Dedifferentiated amniotic fluid mesenchymal stem cell (primary cell): Measurements from ENCODE around the gene PIAS1.
"Not testable (repeated sequence)": the region's sequence is repeated elsewhere in the genome, so short reads cannot be mapped to it uniquely, and the experiment has no call there.

Experiments
- DNase-seq: peaks from one replicate; pipeline ENCODE4 v3.0.0-alpha.2; 2016; ENCODE audit errors: extremely low spot score

The PIAS1 gene

DNA sequence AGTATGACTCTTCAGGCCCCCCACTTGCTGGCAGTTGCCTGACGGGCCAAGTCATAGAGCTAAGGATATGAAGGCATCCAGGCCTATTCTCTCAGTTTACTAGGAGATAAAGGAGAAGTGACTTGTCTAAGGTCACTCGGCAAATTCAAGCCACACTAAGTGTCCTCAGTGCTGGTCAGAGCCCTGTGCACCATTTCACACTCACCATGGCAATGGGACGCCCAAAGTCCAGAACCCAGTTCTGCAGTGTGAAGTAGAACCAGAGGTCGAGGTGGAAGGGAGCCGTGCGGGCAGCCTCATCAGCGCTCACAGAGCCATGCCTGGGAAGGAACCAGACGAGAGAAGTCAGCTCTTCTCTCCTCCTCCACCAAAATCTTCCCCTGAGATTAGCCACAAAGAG is 164.2 kb downstream of the PIAS1 start:
- DNase-seq = no peak

DNA sequence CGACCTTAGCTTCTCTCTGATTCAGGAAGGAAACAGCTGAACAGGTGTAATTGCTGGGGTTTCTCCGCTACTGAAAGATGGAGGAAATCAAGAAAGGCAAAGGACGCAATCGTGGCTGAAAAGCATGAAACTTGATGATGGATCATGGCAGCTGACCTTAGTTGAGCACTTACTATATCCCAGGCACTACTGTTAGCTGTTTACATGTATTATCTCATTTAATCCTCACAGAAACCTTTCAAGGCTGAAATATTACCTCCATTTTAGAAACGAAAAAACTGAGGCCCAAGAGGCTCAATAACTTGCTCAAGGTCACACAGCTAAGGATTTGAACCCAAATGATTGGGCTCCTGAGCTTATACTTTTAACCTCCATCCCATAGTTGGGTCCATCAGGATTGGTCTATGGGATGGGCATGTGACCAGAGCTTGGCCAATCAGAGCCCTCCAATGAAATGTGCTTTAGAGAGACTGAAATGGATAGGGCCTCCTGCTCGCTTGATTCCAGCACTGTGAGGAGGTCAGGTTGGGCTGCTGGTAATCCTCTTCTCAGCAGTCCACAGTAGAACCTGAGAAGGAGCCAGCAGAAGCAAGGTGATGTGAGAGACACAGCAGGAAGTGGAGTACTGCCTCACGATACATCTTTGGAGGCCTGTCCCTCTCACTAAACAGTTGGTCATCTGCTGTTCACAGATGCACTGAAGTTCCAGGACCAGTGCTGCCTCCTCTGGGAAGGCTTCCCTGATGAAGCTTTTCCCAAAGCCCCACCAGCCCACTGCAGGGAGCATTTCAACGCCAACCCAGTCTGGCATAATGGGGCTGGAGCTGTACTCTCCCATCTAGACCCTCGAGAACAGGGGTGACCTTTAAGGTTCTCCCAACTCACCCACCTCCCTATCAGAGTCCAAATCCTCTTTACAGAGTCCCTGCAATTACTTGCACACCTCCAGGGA is 165.0 kb downstream of the PIAS1 start:
- DNase-seq = no peak

DNA sequence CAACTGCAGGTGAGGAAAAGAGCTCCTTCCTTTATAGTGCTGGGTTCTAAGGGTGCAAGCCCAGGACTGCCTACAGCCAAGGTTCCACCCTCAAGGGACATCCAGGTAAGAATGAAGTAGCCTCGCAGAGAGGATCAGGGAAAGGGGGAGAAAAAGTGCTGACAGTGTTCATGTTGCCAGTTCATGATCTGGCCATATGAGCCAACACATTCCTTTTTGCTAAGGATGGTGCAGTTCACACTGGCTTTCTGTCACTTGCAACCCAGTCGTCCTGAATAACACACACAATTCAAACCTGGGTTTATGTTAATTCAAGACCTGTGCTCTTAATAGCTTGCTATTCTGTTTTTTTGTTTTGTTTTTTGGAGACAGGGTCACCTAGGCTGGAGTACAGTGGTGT is 166.4 kb downstream of the PIAS1 start:
- DNase-seq = no peak

DNA sequence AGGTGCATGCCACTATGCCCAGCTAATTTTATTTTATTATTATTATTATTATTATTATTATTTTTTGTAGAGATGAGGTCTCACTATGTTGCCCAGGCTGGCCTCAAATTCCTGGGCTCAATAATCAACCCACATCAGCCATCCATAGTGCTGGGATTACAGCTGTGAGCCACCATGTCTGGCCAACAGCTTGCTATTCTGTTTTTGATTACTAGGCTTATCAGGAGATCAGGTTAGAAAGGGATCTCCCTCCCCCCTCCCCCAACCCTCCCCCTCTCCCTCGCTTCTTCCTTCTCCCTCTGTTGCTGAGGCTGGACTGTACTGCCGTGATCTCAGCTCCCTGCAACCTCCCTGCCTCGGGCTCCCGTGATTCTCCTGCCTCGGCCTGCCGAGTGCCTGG is 166.9 kb downstream of the PIAS1 start:
- DNase-seq = no peak

DNA sequence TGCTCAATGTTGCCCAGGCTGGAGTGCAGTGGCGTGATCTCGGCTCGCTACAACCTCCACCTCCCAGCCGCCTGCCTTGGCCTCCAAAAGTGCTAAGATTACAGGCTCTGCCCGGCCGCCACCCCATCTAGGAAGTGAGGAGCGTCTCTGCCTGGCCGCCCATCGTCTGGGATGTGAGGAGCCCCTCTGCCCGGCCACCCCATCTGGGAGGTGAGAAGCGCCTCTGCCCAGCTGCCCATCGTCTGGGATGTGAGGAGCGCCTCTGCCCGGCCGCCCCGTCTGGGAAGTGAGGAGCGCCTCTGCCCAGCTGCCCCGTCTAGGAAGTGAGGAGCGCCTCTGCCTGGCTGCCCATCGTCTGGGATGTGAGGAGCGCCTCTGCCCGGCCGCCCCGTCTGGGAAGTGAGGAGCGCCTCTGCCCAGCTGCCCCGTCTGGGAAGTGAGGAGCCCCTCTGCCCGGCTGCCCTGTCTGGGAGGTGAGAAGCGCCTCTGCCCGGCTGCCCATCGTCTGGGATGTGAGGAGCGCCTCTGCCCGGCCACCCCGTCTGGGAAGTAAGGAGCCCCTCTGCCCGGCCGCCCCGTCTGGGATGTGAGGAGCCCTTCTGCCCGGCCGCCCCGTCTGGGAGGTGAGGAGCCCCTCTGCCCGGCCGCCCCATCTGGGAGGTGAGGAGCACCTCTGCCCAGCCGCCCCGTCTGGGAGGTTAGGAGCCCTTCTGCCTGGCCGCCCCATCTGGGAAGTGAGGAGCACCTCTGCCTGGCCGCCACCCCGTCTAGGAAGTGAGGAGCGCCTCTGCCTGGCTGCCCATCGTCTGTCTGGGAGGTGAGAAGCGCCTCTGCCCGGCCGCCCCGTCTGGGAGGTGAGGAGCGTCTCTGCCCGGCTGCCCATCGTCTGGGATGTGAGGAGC is 167.7 kb downstream of the PIAS1 start:
- not testable (repeated sequence) for DNase-seq

DNA sequence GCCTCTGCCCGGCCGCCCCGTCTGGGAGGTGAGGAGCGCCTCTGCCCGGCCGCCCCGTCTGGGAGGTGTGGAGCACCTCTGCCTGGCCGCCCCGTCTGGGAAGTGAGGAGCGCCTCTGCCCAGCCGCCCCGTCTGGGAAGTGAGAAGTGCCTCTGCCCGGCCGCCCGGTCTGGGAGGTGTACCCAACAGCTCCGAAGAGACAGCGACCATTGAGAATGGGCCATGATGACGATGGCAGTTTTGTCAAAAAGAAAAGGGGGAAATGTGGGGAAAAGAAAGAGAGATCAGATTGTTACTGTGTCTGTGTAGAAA is 168.3 kb downstream of the PIAS1 start:
- DNase-seq = not testable (repeated sequence)

DNA sequence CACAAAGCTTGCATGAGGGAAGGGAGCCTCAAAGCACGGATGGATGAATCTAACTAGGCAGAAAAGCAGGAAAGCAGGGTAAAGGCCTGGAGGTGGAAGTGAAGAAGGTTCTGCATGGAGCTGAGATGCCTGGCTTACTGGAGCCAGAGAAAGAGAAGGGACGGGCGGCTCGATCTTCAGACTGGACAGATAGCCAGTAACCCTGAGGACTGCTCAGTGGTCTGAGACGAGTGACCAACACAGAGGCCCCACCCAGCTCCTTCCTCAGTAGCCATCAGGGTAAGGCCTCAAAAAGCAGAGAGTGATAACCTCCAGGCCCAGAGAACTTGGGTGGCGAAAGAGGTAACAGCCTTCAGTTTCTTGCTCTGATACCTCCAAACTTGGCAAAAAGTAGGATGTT is 169.1 kb downstream of the PIAS1 start:
- DNase-seq = no peak

DNA sequence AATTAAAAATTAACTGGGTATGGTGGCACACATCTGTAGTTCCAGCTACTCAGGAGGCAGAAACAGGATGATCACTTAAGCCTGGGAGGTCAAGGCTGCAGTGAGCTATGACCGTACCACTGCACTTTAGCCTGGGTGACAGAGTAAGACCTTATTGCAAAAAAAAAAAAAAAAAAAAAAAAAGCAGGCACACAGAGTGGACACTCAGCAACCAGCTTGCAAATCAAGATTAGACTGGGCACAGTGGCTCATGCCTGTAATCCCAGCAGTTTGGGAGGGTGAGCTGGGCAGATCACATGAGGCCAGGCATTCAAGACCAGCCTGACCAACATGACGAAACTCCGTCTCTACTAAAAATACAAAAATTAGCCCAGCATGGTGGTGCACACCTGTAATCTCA is 170.0 kb downstream of the PIAS1 start:
- DNase-seq = no peak

DNA sequence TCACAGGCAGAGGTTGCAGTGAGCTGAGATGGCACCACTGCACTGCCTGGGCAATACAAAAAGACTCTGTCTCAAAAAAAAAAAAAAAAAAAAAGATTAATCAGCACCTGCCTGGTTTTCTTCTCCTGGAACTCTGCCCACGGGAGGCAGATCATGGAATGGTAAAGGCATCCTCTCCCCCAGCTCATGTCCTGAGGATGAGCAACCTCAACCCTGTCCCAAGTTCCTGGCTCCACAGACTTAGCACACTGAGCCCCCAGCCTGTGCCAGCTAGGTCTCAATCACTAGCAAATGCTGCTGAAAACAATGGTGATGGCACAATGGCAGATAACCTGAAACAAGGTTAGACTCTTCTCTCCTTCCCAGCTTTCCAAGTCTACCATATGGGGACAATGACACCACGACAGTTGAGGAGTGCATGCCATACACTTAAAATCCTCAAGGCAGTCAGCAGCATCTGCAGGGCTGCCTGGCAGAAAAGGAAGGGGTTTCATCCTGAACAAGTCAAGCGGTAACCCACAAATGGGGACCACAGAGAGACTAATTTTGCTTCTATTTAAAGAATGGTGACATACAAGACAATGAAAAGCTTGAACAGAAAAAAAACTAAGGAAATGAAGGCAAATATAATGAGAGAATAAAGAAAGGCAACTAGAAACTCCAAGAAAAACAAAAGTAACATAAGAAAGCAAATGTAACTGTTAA is 170.6 kb downstream of the PIAS1 start:
- DNase-seq = no peak

DNA sequence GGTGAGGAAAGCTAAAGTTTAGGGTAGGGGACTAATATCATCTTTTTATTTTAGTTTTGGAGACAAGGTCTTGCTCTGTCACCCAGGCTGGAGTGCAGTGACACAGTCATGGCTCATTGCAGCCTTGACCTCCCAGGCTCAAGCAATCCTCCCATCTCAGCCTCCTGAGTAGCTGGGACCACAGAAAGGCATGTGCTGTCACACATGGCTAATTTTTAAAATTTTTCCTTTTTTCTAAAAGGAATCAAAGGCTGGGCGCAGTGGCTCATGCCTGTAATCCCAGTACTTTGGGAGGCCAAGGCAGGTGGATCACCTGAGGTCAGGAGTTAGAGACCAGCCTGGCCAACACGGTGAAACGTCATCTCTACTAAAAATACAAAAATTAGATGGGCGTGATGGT is 171.3 kb downstream of the PIAS1 start:
- not testable (repeated sequence) for DNase-seq

DNA sequence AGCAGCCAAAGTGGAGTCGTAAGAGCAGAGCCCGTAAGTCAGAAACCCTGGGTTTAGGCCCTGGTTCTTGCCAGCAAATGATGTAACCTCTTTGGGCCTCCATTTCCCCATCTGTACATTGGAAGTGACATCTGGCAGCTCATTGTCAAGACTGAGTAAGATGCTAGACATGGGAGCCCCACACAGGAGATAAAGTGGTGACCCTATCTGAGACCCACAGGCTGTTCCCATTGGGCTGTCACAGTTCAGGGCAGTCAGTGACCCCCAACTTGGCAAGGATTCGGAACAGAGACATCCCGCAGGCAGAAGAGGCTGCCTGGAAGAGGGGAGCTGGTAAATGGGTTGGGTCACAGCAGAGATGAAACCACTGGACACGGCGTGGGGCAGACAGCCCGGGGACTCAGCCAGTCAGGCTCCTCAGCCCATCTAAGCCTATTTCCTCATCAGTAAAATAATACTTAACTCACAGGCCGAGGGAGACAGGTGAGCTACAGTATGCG is 173.6 kb downstream of the PIAS1 start:
- no peak for DNase-seq

DNA sequence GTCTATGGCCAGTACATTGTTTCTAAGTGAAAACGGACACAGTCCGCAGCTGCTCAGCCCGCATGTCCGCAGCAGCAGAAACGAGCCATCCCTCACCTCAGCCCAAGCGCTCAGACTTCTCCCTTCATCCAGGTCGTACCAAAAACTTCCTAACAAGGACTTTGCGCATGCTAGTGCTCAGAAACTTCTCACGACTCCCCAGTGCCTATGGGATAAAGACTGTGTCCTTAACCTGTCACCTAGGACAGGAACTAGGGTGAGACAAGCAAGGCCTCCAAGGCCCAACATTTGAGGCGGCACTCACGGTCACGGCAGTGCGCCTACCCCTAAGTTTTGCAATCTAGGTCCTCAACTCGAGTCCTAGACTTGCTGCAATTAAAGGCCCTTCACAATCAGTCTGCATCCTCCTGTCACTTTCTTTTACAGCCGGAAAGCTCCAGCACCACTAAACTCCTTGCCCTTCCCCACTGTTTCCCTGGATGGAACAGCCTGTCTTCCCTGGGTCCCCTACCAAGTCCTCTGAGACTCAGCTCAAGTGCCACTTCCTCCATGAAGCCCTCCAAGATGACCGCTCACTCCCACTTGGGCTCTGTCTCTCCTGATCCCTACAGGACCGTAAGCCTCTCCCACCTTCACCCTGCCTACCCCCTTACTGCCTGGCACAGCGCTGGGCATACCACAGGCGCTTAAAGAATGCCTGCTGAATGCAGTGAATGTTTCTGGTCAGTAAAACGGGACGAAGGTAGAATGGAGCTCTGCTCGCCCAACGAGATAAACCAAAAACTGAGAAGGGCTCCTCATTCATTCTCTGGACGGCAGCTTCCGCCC is 174.2 kb downstream of the PIAS1 start:
- no peak for DNase-seq

DNA sequence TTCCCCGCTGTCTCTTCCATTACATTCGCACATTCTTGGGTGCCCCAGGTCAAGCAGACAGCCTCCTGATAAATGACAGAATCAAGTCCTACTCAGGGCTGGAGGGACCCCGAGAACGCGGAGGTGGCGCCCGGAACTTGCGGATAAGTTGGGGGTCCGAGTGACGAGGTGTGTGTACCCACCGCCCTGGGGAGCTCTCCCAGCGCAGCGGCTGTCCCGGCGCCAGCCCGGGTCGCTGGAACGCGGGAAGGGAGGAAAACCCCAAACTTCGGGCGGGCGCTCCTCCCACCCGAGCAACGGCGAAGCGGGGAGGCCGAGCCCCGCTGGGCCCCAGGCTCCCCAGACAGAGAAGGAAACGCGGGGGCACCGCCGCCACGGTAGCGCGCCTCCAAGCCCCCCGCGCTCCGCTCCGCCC is 174.9 kb downstream of the PIAS1 start:
- DNase-seq = no peak

DNA sequence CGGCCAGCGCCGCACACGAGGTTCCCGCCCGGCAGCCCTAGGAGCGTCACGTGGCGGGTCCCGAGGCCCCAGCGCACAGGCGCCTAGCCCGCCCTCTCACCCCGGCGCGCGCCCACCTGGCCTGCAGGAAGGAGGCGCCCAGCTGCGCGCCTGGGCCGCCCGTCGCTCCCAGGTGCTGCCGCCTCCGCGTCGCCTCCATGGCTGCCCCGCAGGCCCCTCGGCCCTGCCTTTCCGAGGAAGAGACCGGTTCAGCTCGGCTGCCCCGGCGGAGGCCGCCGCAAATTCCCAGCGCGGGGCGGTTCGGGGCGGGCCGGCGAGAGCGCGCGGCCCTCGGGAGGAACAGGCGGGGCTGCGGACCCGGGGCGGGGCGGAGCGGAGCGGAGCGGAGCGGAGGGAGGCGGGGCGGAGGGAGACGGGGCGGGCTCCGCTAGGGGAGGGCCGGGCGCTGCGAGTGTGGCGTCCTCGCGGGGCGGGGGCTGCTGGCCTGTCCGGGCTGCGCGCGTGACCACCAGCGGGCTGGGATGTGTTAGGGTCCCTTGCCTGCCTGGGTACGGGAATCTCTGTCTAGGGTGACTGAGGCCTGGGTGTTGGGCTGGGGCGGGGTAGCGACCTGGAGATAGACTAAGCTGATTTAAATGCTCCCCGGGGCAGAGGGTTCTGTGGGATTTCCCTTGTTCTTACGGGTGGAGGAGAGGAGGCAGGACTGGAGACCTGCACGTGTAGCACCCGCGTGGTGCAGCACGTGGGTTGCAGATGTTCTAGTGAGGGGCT is 175.5 kb downstream of the PIAS1 start, which contains the start of gene CLN6:
Gene CLN6 (minus strand): TSS at position 343 of the 771 bp plus-strand sequence. CDS start 144 bp downstream, at position 199.
- DNase-seq = peak; percentile 59

DNA sequence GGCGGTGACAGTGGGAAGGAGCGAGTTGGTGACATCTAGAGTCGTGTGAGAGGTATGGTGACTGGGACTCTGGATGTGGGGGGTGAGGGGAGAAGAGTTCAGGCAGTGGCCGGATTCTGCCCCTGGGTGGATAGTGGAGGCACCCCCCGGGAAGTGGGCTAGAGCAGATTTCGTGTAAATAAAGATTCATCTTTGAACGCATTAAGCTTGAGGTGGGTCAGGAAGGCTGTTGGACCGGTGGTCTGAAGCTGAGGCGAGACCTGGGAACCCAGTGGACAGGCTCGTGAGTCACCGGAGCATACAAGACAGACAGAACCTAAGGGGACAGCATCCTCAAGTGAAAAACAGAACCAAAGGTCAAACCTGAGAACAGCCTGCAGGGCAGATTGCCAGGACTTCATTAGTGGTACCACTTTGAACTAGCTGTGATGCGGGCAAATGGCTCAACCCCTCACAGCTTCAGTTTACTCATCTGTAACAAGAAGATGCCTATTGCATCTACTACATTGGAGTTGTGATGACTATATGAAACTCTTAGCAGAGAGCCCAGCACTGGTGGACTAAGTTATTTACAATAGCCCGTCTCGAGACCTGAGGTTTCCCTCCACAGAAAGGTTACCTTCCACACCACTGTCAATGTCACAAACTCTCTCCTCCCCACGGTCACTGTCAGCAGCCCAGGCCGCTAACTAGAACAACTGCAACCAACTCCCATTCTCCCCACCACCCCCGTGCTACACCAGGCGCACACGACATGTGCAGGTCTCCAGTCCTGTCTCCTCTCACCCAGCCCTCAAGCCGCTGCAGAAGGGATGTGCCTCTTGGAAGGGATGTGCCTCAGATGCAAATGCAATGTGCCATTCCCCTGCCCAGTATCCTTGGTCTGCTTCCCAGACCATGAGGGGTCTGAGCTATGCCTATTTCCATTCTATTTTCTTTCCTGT is 176.3 kb downstream of the PIAS1 start:
- DNase-seq = no peak

DNA sequence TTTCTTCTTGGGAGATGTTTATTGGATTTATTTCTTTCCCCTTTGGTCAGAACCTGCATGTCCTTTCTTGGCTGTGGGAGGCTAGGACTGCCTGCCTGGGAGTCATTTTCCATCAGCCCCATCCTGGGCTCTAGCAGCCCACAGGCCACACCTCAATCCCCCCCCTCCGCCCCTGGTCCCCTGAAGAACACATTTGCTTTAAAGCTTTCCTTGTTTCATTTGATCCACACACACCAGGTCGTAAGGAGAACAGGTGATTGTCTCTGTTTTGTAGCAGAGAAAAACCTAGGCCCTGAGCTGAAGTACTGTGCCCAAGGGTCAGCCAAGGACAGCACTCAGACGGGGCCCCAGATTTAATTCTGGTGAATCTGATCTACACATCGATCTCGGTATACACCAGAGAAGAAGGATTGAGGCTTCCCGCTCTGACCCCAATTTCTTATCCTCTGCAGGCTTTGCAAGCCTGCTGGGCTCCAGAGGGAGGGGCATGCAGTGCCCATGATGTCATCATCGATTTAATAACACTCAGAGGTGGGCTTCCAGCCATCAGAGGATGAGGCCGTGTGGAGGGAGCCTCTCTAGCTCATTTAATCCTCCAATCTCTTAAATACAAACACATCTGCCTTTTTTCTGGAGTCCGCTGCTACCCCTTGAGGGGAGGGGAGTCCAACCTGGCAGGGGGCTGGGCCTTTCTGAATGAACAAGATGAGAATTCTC is 177.1 kb downstream of the PIAS1 start:
- DNase-seq = no peak

DNA sequence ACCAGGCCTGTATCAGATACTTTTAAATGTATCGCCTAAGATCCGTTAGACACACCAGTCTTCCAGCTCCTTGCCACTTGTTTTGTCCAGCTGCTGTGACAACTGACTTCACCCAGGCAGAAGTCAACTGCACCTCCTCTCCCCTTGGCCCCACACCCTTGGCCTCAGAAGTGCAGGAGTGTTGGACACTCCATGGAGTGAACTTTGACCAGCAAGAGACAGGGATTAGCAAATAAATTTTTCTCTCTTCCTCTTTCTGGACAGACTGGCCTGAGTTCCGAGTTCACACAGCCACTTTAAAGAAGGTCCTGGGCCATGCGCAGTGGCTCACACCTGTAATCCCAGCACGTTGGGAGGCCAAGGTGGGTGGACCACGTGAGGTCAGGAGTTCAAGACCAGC is 178.3 kb downstream of the PIAS1 start:
- no peak for DNase-seq

DNA sequence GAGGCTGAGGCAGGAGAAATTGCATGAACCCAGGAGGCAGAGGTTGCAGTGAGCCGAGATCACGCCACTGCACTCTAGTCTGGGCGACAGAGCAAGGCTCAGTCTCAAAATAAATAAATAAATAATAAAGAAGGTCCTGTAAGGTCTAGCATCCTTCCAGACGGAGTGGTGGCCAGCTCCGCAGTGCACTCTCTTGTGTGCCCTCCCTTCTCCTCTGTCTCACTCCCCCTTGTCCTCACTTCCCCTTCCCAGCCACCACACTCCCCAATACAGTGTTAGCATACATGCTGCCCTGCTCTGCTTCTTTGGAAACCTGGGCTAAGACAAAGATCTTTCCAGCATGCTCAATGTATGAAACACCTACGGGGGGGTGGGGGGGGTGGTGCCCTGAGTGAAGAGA is 178.8 kb downstream of the PIAS1 start:
- DNase-seq = no peak
